Activated CD4-positive, alpha-beta T cell treated with anti-CD3 and anti-CD28 coated beads for 36 hours (primary cell): Measurements from ENCODE around the gene IGSF9. TPM values are rescaled to one million over a fixed set of nuclear protein-coding genes. Genes with fewer than 3 reads are reported as not detected.

Experiments used
- ATAC-seq: fragments of 200-7000 bp; cut with Tn5 transposase; one replicate; pipeline ENCODE4 v1.10.0; 2021; ENCODE audit warnings: mild to moderate bottlenecking, moderate library complexity
- CTCF ChIA-PET: fragments of 350-600 bp; sonication (Branson Sonifier 250); formaldehyde crosslinking; loops from one replicate; lab custom pipeline; 2021; ENCODE audit warnings: antibody characterized with exemption; lab: Charles Lee
- POLR2A ChIA-PET: fragments of 350-600 bp; sonication (Branson Sonifier 250); formaldehyde crosslinking; loops from one replicate; lab custom pipeline; 2021; ENCODE audit warnings: antibody characterized with exemption, inconsistent platforms; lab: Charles Lee
- DNase-seq: peaks from one replicate; pipeline ENCODE4 v3.0.0-alpha.2; 2020
- H3K27ac Mint-ChIP-seq: one replicate; pipeline ENCODE4 v1.8.0; 2021; ENCODE audit warnings: mixed read lengths
- H3K27me3 Mint-ChIP-seq: one replicate; pipeline ENCODE4 v1.8.0; 2021; ENCODE audit warnings: mixed read lengths
- H3K36me3 Mint-ChIP-seq: one replicate; pipeline ENCODE4 v1.8.0; 2021; ENCODE audit warnings: low read depth, mixed read lengths
- H3K4me1 Mint-ChIP-seq: one replicate; pipeline ENCODE4 v1.8.0; 2021; ENCODE audit warnings: mixed read lengths
- H3K4me3 Mint-ChIP-seq: one replicate; pipeline ENCODE4 v1.8.0; 2021; ENCODE audit warnings: mild to moderate bottlenecking, moderate library complexity, mixed read lengths
- H3K9me3 Mint-ChIP-seq: one replicate; pipeline ENCODE4 v1.8.0; 2021; ENCODE audit warnings: low read depth, mixed read lengths
- intact Hi-C, 2 experiments: fragments of 100-400 bp; cut with DNase I in 1 of 2; cut with micrococcal nuclease in 1 of 2; formaldehyde crosslinking; loops; one replicate each; pipeline versions ENCODE4 v1.14.2 to v1.15.1; 2022 to 2024; cut with DNase I, micrococcal nuclease
- total RNA-seq, 2 experiments: library from RNA; stranded (reverse); gene quantifications; one replicate each; pipeline ENCODE4 v1.2.3, GENCODE V29; 2021

The IGSF9 gene
- total RNA-seq, 2 experiments from 2014 or later, result 0.07 TPM; not detected in 1

- CTCF ChIA-PET, result interaction anchor here (0.8 kb wide), 1 partner anchor 143 kb away, joined by 4 read pairs; no protein-coding TSS in a partner anchor
- Mint-ChIP-seq H3K4me3 (no peak overlapping the region), H3K36me3 (peaks cover 63% of the 10 kb centered on the region), H3K27me3 (no peaks in the 10 kb centered on the region), H3K27ac (peak overlapping the region; percentile 62), H3K9me3 (no peaks in the 10 kb centered on the region), H3K4me1 (peaks cover 62% of the 10 kb centered on the region)
- no peak for DNase-seq
- no peak for ATAC-seq
- intact Hi-C loops, result no loop called here
- POLR2A ChIA-PET, result no interaction called here
These were observed 26.8 kb downstream of the IGSF9 start for GRCh38 chr1:159918352-159919200.

GRCh38 chr1:159917533-159918351 is 27.7 kb downstream of the IGSF9 start:
- Mint-ChIP-seq H3K36me3 (peaks cover 57% of the 10 kb centered on the region), H3K4me1 (peaks cover 57% of the 10 kb centered on the region), H3K27me3 (no peaks in the 10 kb centered on the region), H3K4me3 (no peak overlapping the region), H3K27ac (peak overlapping the region; percentile 62), H3K9me3 (no peaks in the 10 kb centered on the region)
- ATAC-seq (no peak), DNase-seq (no peak)
- POLR2A ChIA-PET, result no interaction called here
- intact Hi-C loops, result no loop called here
- CTCF ChIA-PET, result no interaction called here

GRCh38 chr1:159916242-159917051 is 29.0 kb downstream of the IGSF9 start:
- intact Hi-C loops, result no loop called here
- Mint-ChIP-seq H3K4me1 (peaks cover 55% of the 10 kb centered on the region), H3K27ac (peak overlapping the region; percentile 62), H3K4me3 (no peak overlapping the region), H3K36me3 (peaks cover 47% of the 10 kb centered on the region), H3K27me3 (no peaks in the 10 kb centered on the region), H3K9me3 (no peaks in the 10 kb centered on the region)
- POLR2A ChIA-PET, result no interaction called here
- CTCF ChIA-PET, result interaction anchor here (0.6 to 1.2 kb wide), 2 partner anchors 19 to 64 kb away, joined by 3 read pairs; no protein-coding TSS in a partner anchor
- DNase-seq (no peak), ATAC-seq (no peak)

GRCh38 chr1:159915571-159916241 is 29.7 kb downstream of the IGSF9 start:
- ChIA-PET CTCF (interaction anchor here (0.6 to 1.2 kb wide), 2 partner anchors 20 to 63 kb away, joined by 3 read pairs; no protein-coding TSS in a partner anchor), POLR2A (no interaction called here)
- Mint-ChIP-seq H3K9me3 (no peaks in the 10 kb centered on the region), H3K36me3 (peaks cover 39% of the 10 kb centered on the region), H3K27me3 (no peaks in the 10 kb centered on the region), H3K27ac (peak overlapping the region; percentile 62), H3K4me1 (peaks cover 55% of the 10 kb centered on the region), H3K4me3 (no peak overlapping the region)
- no peak for ATAC-seq
- DNase-seq, result no peak
- intact Hi-C loops, result no loop called here

- POLR2A ChIA-PET, result interaction anchor here (1.4 kb wide), 1 partner anchor 8 kb away, joined by 9 read pairs; no protein-coding TSS in a partner anchor
- CTCF ChIA-PET, result no interaction called here
- peaks cover 57% of the 10 kb centered on the region for H3K4me1 Mint-ChIP-seq
- intact Hi-C loops, result no loop called here
- H3K36me3 Mint-ChIP-seq, result peaks cover 27% of the 10 kb centered on the region
- no peak overlapping the region for H3K4me3 Mint-ChIP-seq
- DNase-seq (no peak), ATAC-seq (no peak)
- no peak overlapping the region for H3K27ac Mint-ChIP-seq
- no peaks in the 10 kb centered on the region for H3K9me3 Mint-ChIP-seq
- H3K27me3 Mint-ChIP-seq, result no peaks in the 10 kb centered on the region
These were observed 31.0 kb downstream of the IGSF9 start for GRCh38 chr1:159914252-159915018.

- peaks cover 56% of the 10 kb centered on the region for H3K4me1 Mint-ChIP-seq
- ATAC-seq (no peak), DNase-seq (no peak)
- no peak overlapping the region for H3K27ac Mint-ChIP-seq
- no peaks in the 10 kb centered on the region for H3K27me3 Mint-ChIP-seq
- POLR2A ChIA-PET, result interaction anchor here (1.4 kb wide), 1 partner anchor 9 kb away, joined by 9 read pairs; no protein-coding TSS in a partner anchor
- no peaks in the 10 kb centered on the region for H3K9me3 Mint-ChIP-seq
- peaks cover 19% of the 10 kb centered on the region for H3K36me3 Mint-ChIP-seq
- intact Hi-C loops, result no loop called here
- H3K4me3 Mint-ChIP-seq, result no peak overlapping the region
- CTCF ChIA-PET, result no interaction called here
These were observed 31.8 kb downstream of the IGSF9 start for GRCh38 chr1:159913451-159914192.

GRCh38 chr1:159911326-159912070 is 33.9 kb downstream of the IGSF9 start:
- peaks cover 6% of the 10 kb centered on the region for H3K36me3 Mint-ChIP-seq
- H3K4me1 Mint-ChIP-seq, result peaks cover 46% of the 10 kb centered on the region
- POLR2A ChIA-PET, result interaction anchor here (0.6 kb wide), 1 partner anchor 345 kb away, joined by 8 read pairs; no protein-coding TSS in a partner anchor
- H3K9me3 Mint-ChIP-seq, result no peaks in the 10 kb centered on the region
- ATAC-seq (peak; percentile 31), DNase-seq (peak; percentile 49)
- intact Hi-C loops, result no loop called here
- H3K27ac Mint-ChIP-seq, result peak overlapping the region; percentile 92
- CTCF ChIA-PET, result interaction anchor here (0.6 to 1.0 kb wide), 3 partner anchors 10 to 174 kb away, joined by 3 to 4 read pairs (median 3); no protein-coding TSS in a partner anchor
- H3K4me3 Mint-ChIP-seq, result no peak overlapping the region
- H3K27me3 Mint-ChIP-seq, result no peaks in the 10 kb centered on the region

GRCh38 chr1:159908031-159908940 is 37.1 kb downstream of the IGSF9 start:
- H3K27ac Mint-ChIP-seq, result no peak overlapping the region

More at GRCh38 chr1:159908031-159908940, 37.1 kb downstream of the IGSF9 start:
- DNase-seq (no peak), ATAC-seq (no peak)
- peaks cover 33% of the 10 kb centered on the region for H3K4me1 Mint-ChIP-seq
- CTCF ChIA-PET, result interaction anchor here (0.8 to 1.9 kb wide), 4 partner anchors 14 to 177 kb away, joined by 3 to 7 read pairs (median 4); no protein-coding TSS in a partner anchor
- POLR2A ChIA-PET, result interaction anchor here (0.6 kb wide), 1 partner anchor 656 kb away, joined by 7 read pairs; no protein-coding TSS in a partner anchor
- H3K4me3 Mint-ChIP-seq, result no peak overlapping the region
- peaks cover 1% of the 10 kb centered on the region for H3K36me3 Mint-ChIP-seq
- H3K27me3 Mint-ChIP-seq, result no peaks in the 10 kb centered on the region
- intact Hi-C loops, result no loop called here
- H3K9me3 Mint-ChIP-seq, result no peaks in the 10 kb centered on the region
